ENCODE data around the gene DIAPH1.

Gene DIAPH1

DNA sequence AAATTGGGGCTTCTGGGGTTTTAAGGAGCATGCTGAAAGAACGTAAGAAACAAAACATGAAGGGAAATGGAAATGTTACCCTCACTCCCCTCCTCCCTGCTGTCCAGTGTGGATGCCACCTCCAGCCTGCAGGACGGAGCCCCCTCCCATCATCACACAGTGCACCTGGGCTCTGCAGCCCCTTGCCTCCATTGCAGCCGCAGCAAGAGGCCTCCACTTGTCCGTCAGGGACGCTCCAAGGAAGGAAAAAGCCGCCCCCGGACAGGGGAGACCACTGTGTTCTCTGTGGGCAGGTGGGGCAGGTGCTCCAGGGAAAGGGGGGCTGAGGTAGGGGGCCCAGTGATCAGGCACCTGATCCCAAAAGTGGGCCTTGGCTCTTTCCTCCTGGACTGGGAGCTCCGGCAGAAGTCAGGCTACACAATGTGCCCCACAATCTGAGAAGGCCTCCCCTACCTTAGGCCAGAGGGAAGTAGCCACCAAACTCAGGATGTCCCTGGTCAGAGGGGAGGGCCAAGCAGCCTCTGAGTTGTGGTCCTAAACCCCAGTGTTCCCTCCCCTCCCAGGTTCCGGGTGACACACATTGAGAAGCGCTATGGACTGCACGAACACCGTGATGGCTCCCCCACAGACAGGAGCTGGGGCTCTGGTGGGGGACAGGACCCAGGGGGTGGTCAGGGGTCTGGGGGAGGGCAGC, 20.7 kb upstream of the DIAPH1 start:
- TF ChIP-seq, protein P1, sequence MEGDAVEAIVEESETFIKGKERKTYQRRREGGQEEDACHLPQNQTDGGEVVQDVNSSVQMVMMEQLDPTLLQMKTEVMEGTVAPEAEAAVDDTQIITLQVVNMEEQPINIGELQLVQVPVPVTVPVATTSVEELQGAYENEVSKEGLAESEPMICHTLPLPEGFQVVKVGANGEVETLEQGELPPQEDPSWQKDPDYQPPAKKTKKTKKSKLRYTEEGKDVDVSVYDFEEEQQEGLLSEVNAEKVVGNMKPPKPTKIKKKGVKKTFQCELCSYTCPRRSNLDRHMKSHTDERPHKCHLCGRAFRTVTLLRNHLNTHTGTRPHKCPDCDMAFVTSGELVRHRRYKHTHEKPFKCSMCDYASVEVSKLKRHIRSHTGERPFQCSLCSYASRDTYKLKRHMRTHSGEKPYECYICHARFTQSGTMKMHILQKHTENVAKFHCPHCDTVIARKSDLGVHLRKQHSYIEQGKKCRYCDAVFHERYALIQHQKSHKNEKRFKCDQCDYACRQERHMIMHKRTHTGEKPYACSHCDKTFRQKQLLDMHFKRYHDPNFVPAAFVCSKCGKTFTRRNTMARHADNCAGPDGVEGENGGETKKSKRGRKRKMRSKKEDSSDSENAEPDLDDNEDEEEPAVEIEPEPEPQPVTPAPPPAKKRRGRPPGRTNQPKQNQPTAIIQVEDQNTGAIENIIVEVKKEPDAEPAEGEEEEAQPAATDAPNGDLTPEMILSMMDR (IDR thresholded peaks at IDR 0.05; ENCODE audit: low read length, missing control alignments) = no peak
- no peak overlapping the region for H3K4me3 ChIP-seq (replicated peaks; ENCODE audit: low read depth, low read length)
- no peak for DNase-seq (ENCODE audit: low read depth)

- TF ChIP-seq, protein P1 (IDR thresholded peaks at IDR 0.05; ENCODE audit: low read length, missing control alignments) = no peak
- H3K4me3 ChIP-seq (replicated peaks; ENCODE audit: low read depth, low read length) = no peak overlapping the region
- DNase-seq (ENCODE audit: low read depth) = no peak
These were observed 20.0 kb upstream of the DIAPH1 start for GRCh38 chr5:141638771-141639170.

- peak overlapping the region; percentile 98 for H3K4me3 ChIP-seq (replicated peaks; ENCODE audit: low read depth, low read length)
- DNase-seq (ENCODE audit: low read depth) = peak; percentile 57
- TF ChIP-seq, protein P1 (IDR thresholded peaks at IDR 0.05; ENCODE audit: low read length, missing control alignments) = peak; percentile 19
These were observed 19.1 kb upstream of the DIAPH1 start for GRCh38 chr5:141637767-141638419.

DNA sequence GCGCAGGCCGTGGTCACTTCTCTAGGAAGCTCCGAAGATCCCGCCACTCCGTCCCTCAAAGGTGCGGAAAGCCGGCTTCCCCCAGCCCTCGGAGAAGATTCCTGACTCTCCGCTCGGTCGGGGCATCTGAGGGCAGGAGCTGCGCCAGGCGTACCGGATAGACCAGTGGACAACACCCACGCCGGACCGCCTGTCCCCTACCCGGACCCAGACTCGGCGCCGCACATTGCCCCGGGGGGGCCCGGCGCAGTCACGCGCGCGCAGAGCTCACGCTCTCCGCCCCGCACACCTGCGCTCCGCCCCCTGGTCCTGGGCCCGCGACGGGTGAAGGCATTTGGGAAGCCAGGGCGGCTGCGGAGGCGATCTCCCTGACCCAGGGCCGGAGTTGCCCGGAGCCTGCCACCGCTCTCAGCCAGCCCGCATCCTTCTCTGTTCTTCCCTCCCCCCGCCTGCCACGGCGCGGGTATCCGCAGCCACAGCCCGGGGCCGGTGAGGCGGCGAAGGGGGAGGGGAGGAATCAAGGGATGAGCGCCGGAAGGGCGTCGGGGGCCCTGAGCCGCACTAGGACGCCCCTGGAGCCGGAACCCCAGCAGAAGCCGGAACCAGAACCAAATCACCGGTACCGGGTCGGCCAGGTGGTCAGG, 18.4 kb upstream of the DIAPH1 start:
- peak overlapping the region; percentile 98 for H3K4me3 ChIP-seq (replicated peaks; ENCODE audit: low read depth, low read length)
- TF ChIP-seq, protein P1 (IDR thresholded peaks at IDR 0.05; ENCODE audit: low read length, missing control alignments) = no peak
- DNase-seq (ENCODE audit: low read depth) = no peak

DNA sequence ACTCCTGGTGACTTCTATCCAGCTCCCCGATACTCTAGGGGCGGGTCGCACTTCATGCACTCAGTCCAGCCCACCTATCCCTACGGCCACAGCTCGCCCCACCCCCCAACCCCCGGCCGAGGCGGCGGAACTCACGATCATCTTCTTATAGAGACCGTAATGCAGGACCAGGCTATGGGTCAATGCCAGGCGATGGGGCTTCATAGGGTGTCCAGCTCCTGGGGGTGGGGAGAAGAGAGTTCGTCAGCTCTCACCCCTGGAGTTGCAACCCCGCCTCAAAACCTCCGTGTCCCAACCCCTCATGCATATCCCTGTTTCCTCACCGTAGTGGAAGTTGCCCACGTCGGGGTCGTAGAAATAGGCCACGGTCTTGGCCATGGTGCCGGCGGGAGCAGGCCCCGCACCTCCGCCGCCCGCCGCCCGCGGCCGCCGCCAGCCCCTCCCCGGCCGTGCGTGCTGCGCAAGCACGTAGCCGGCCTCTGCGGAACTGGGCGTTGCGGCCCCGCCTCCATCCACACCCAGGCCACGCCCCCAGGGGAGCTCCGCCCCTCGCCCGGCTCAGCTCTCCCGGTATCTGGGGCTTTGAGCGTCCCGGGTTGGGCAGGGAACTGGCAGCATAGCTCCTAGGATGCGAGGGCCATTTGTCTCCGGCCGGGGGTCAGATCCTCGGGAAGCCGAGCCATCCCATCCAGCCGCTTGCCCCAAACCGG, 17.8 kb upstream of the DIAPH1 start, which contains the start of the genes HDAC3 and RELL2:
TSS of gene HDAC3 (minus strand) at position 437 of the 710 bp plus-strand sequence. CDS start at position 378, 59 bp downstream.
TSS of gene RELL2 (plus strand) at position 585 of the 710 bp plus-strand sequence. CDS start 1,229 bp downstream, outside the sequence.
- TF ChIP-seq, protein P1 (IDR thresholded peaks at IDR 0.05; ENCODE audit: low read length, missing control alignments) = no peak
- peak within 1 kb of the TSS; percentile 98 for H3K4me3 ChIP-seq (replicated peaks; ENCODE audit: low read depth, low read length)

GRCh38 chr5:141636106-141636412, 17.3 kb upstream of the DIAPH1 start:
- H3K4me3 ChIP-seq (replicated peaks; ENCODE audit: low read depth, low read length) = peak overlapping the region; percentile 98
- TF ChIP-seq, protein P1 (IDR thresholded peaks at IDR 0.05; ENCODE audit: low read length, missing control alignments) = no peak
- no peak for DNase-seq (ENCODE audit: low read depth)

More for the DNA sequence above, 17.8 kb upstream of the DIAPH1 start, which contains the start of the genes HDAC3 and RELL2:
- DNase-seq (ENCODE audit: low read depth) = peak; percentile 91

Measured in fibroblast of pulmonary artery (primary cell).